HPDE6-E6E7 (cell line): ENCODE results near the gene DOCK6.

Source experiments
- DNase-seq: peaks from one replicate; pipeline ENCODE4 v3.0.0; 2011; ENCODE audit warnings: missing footprints; ENCODE audit errors: extremely low spot score

DOCK6 gene

GRCh38 chr19:11261971-11262839 is at the start of gene DOCK6:
DOCK6 (minus strand) TSS chr19:11262524; CDS start chr19:11262440, 84 bp downstream.
- DNase-seq: no peak

- DNase-seq: no peak
Observed at GRCh38 chr19:11306337-11306736, 44.0 kb upstream of the DOCK6 start.

GRCh38 chr19:11304936-11305335 is 42.6 kb upstream of the DOCK6 start:
- no peak for DNase-seq

GRCh38 chr19:11300811-11301120 is 38.4 kb upstream of the DOCK6 start:
- DNase-seq: no peak

GRCh38 chr19:11299946-11300810 is 37.9 kb upstream of the DOCK6 start:
- DNase-seq: no peak

- DNase-seq: no peak
Observed at GRCh38 chr19:11296264-11296663, 33.9 kb upstream of the DOCK6 start.

- no peak for DNase-seq
Observed at GRCh38 chr19:11295665-11296245, 33.4 kb upstream of the DOCK6 start, which contains the start of gene TSPAN16. TSPAN16 (plus strand) TSS chr19:11296160; CDS start chr19:11296298, 138 bp downstream.

- no peak for DNase-seq
Observed at GRCh38 chr19:11295180-11295579, 32.9 kb upstream of the DOCK6 start.

- DNase-seq: peak; percentile 95
Observed at GRCh38 chr19:11293433-11294389, 31.4 kb upstream of the DOCK6 start.

GRCh38 chr19:11291991-11292390 is 29.7 kb upstream of the DOCK6 start:
- no peak for DNase-seq

- no peak for DNase-seq
Observed at GRCh38 chr19:11291415-11291814, 29.1 kb upstream of the DOCK6 start.

- DNase-seq: no peak
Observed at GRCh38 chr19:11290256-11290655, 27.9 kb upstream of the DOCK6 start.

- no peak for DNase-seq
Observed at GRCh38 chr19:11288349-11288748, 26.0 kb upstream of the DOCK6 start.

GRCh38 chr19:11286312-11286974 is 24.1 kb upstream of the DOCK6 start:
- no peak for DNase-seq

- no peak for DNase-seq
Observed at GRCh38 chr19:11284515-11284914, 22.2 kb upstream of the DOCK6 start.

- DNase-seq: no peak
Observed at GRCh38 chr19:11281356-11282049, 19.2 kb upstream of the DOCK6 start.

- DNase-seq: no peak
Observed at GRCh38 chr19:11279505-11280236, 17.3 kb upstream of the DOCK6 start.

GRCh38 chr19:11278670-11279069 is 16.3 kb upstream of the DOCK6 start:
- DNase-seq: no peak

GRCh38 chr19:11274533-11275086 is 12.3 kb upstream of the DOCK6 start:
- DNase-seq: no peak
